HEK293T (cell line): ENCODE results near the gene ASF1B.

Source experiments
- CTCF ChIA-PET: fragments of 350-600 bp; formaldehyde crosslinking; extraction: SDS; loops from one replicate; lab custom pipeline; 2021; ENCODE audit warnings: antibody characterized with exemption, inconsistent platforms; lab: Yijun Ruan, JAX
- POLR2A ChIA-PET: fragments of 350-600 bp; formaldehyde crosslinking; extraction: SDS; loops from one replicate; lab custom pipeline; 2020; ENCODE audit warnings: antibody characterized with exemption, inconsistent platforms; lab: Yijun Ruan, JAX
- DNase-seq: peaks from one replicate; pipeline ENCODE4 v3.0.0; 2012; ENCODE audit warnings: mixed read lengths; ENCODE audit errors: extremely low spot score
- ARNT ChIP-seq: fragments of 450-650 bp; IDR thresholded peaks from 2 replicates; pipeline ENCODE4 v1.6.1; 2017; ENCODE audit warnings: mild to moderate bottlenecking
- BHLHE40 ChIP-seq: fragments of 450-650 bp; IDR thresholded peaks from 2 replicates; pipeline ENCODE4 v1.6.1; 2016; ENCODE audit warnings: mild to moderate bottlenecking, moderate library complexity, borderline replicate concordance
- CTBP1 ChIP-seq: fragments of 450-650 bp; IDR thresholded peaks from 2 replicates; pipeline ENCODE4 v1.6.1; 2016; ENCODE audit warnings: borderline replicate concordance
- ELF4 ChIP-seq: fragments of 450-650 bp; IDR thresholded peaks from 2 replicates; pipeline ENCODE4 v1.6.1; 2017; ENCODE audit warnings: antibody characterized with exemption
- FOXA1 ChIP-seq: fragments of 450-650 bp; IDR thresholded peaks from 2 replicates; pipeline ENCODE4 v1.6.1; 2016; ENCODE audit warnings: mild to moderate bottlenecking
- FOXK2 ChIP-seq: fragments of 450-650 bp; IDR thresholded peaks from 2 replicates; pipeline ENCODE4 v1.6.1; 2016; ENCODE audit warnings: mild to moderate bottlenecking
- FOXM1 ChIP-seq: fragments of 450-650 bp; IDR thresholded peaks from 2 replicates; pipeline ENCODE4 v1.6.1; 2017; ENCODE audit warnings: mild to moderate bottlenecking, borderline replicate concordance
- HDGF ChIP-seq: fragments of 450-650 bp; IDR thresholded peaks from 2 replicates; pipeline ENCODE4 v1.6.1; 2017; ENCODE audit warnings: antibody characterized with exemption, borderline replicate concordance
- L3MBTL2 ChIP-seq: fragments of 450-650 bp; conservative IDR thresholded peaks from 2 replicates; pipeline ENCODE4 v1.6.1; 2016; ENCODE audit warnings: mild to moderate bottlenecking
- LEF1 ChIP-seq: fragments of 450-650 bp; IDR thresholded peaks from 2 replicates; pipeline ENCODE4 v1.6.1; 2017; ENCODE audit warnings: mild to moderate bottlenecking, borderline replicate concordance
- NFRKB ChIP-seq: fragments of 450-650 bp; IDR thresholded peaks from 2 replicates; pipeline ENCODE4 v1.6.1; 2016; ENCODE audit warnings: mild to moderate bottlenecking, moderate library complexity
- PKNOX1 ChIP-seq: fragments of 450-650 bp; IDR thresholded peaks from 2 replicates; pipeline ENCODE4 v1.6.1; 2016
- SP1 ChIP-seq: fragments of 450-650 bp; IDR thresholded peaks from 2 replicates; pipeline ENCODE4 v1.6.1; 2017
- SUZ12 ChIP-seq: fragments of 450-650 bp; IDR thresholded peaks from 2 replicates; pipeline ENCODE4 v1.6.1; 2016; ENCODE audit warnings: mild to moderate bottlenecking
- TARDBP ChIP-seq: fragments of 450-650 bp; IDR thresholded peaks from 2 replicates; pipeline ENCODE4 v1.6.1; 2016
- ZNF384 ChIP-seq: fragments of 450-650 bp; IDR thresholded peaks from 2 replicates; pipeline ENCODE4 v1.6.1; 2016

The ASF1B gene

GRCh38 chr19:14119644-14120496, 16.5 kb downstream of the ASF1B start:
- CTCF ChIA-PET: interaction anchor here (0.6 to 0.7 kb wide), 3 partner anchors 15 to 260 kb away, joined by 3 read pairs; no protein-coding TSS in a partner anchor
- POLR2A ChIA-PET: interaction anchor here (1.1 kb wide), 1 partner anchor 16 kb away, joined by 3 read pairs; no protein-coding TSS in a partner anchor
- no peak for DNase-seq
- TF ChIP-seq PKNOX1 (peak; percentile 72), NFRKB (no peak), FOXK2 (no peak), CTBP1 (no peak)

GRCh38 chr19:14119146-14119545, 17.2 kb downstream of the ASF1B start:
- CTCF ChIA-PET: no interaction called here
- POLR2A ChIA-PET: interaction anchor here (1.7 kb wide), 1 partner anchor 18 kb away, joined by 5 read pairs; no protein-coding TSS in a partner anchor
- TF ChIP-seq L3MBTL2: no peak
- no peak for TF ChIP-seq FOXA1
- TF ChIP-seq NFRKB: no peak
- TF ChIP-seq TARDBP: no peak
- no peak for TF ChIP-seq ARNT
- TF ChIP-seq BHLHE40: no peak
- no peak for TF ChIP-seq CTBP1
- TF ChIP-seq FOXM1: no peak
- no peak for DNase-seq

GRCh38 chr19:14118165-14119051, 18.0 kb downstream of the ASF1B start:
- no peak for DNase-seq
- no peak for TF ChIP-seq ZNF384
- no peak for TF ChIP-seq FOXK2
- TF ChIP-seq FOXA1: no peak
- TF ChIP-seq ELF4: no peak
- no peak for TF ChIP-seq TARDBP
- no peak for TF ChIP-seq BHLHE40
- no peak for TF ChIP-seq PKNOX1
- TF ChIP-seq SP1: no peak
- no peak for TF ChIP-seq LEF1
- no peak for TF ChIP-seq NFRKB
- no peak for TF ChIP-seq ARNT
- no peak for TF ChIP-seq SUZ12
- no peak for TF ChIP-seq L3MBTL2
- no peak for TF ChIP-seq CTBP1
- no peak for TF ChIP-seq HDGF
- no peak for TF ChIP-seq FOXM1
- POLR2A ChIA-PET: interaction anchor here (0.6 to 1.7 kb wide), 3 partner anchors 10 to 22 kb away, joined by 3 to 5 read pairs (median 4); no protein-coding TSS in a partner anchor
- CTCF ChIA-PET: no interaction called here

GRCh38 chr19:14117668-14118164, 18.7 kb downstream of the ASF1B start, which contains the start of gene PRKACA:
Gene PRKACA (minus strand): TSS chr19:14117762. CDS start chr19:14117547, 215 bp downstream.
- ChIA-PET CTCF (no interaction called here), POLR2A (interaction anchor here (1.2 to 1.7 kb wide), 2 partner anchors 10 to 19 kb away, joined by 4 to 5 read pairs; no protein-coding TSS in a partner anchor)
- TF ChIP-seq TARDBP (no peak), LEF1 (no peak), ZNF384 (no peak), PKNOX1 (peak; percentile 99), HDGF (no peak)
- peak; percentile 96 for DNase-seq

- POLR2A ChIA-PET: interaction anchor here (1.2 kb wide), 1 partner anchor 11 kb away, joined by 4 read pairs; no protein-coding TSS in a partner anchor
- CTCF ChIA-PET: interaction anchor here (0.6 kb wide), 1 partner anchor 35 kb away, joined by 3 read pairs; no protein-coding TSS in a partner anchor
- no peak for DNase-seq
- TF ChIP-seq FOXA1 (no peak), NFRKB (no peak), LEF1 (no peak)
These were observed 19.3 kb downstream of the ASF1B start for GRCh38 chr19:14116918-14117578.
